ENCODE results near the gene EEA1.

DNA sequence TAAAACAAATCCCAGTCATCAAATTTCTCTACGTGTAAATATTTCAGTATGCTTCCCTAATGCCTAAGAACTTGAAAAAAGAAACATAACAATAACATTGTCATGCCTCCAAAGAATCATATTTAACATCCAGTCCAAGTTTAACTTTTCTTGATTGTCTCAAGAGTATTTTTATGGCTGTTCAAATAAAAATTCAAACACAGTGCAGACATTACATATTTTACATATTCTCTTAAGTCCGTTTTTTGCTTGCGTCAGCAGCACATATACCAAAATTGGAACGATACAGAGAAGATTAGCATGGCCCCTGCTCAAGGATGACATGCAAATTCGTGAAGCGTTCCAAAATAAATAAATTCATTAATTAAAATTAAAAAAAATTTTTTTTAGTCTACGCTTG is 23.3 kb upstream of the EEA1 start:
- TF ChIP-seq, protein P1, sequence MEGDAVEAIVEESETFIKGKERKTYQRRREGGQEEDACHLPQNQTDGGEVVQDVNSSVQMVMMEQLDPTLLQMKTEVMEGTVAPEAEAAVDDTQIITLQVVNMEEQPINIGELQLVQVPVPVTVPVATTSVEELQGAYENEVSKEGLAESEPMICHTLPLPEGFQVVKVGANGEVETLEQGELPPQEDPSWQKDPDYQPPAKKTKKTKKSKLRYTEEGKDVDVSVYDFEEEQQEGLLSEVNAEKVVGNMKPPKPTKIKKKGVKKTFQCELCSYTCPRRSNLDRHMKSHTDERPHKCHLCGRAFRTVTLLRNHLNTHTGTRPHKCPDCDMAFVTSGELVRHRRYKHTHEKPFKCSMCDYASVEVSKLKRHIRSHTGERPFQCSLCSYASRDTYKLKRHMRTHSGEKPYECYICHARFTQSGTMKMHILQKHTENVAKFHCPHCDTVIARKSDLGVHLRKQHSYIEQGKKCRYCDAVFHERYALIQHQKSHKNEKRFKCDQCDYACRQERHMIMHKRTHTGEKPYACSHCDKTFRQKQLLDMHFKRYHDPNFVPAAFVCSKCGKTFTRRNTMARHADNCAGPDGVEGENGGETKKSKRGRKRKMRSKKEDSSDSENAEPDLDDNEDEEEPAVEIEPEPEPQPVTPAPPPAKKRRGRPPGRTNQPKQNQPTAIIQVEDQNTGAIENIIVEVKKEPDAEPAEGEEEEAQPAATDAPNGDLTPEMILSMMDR (IDR thresholded peaks at IDR 0.05; ENCODE audit: control extremely low read depth in 1 of 3, insufficient read depth in 1 of 3, low read depth in 1 of 3, low read length in 3 of 3): no peak
- no peak for TF ChIP-seq CREB1 (IDR thresholded peaks at IDR 0.05)
- TF ChIP-seq GTF2F1 (IDR thresholded peaks at IDR 0.05; ENCODE audit: borderline replicate concordance, low read depth, low read length): no peak
- TF ChIP-seq SP1 (IDR thresholded peaks at IDR 0.05; ENCODE audit: low read depth, low read length): no peak

Measured in H1 (cell line).